Left ventricle myocardium superior (tissue), 1 donor: Measurements from ENCODE around the gene EML4. TPM values are rescaled to one million over a fixed set of nuclear protein-coding genes. Genes with fewer than 3 reads are reported as not detected.
"Not testable (repeated sequence)": the region's sequence is repeated elsewhere in the genome, so short reads cannot be mapped to it uniquely, and the experiment has no call there.

ENCODE experiments used
- ATAC-seq: fragments of 200-7000 bp; cut with Tn5 transposase; one replicate; pipeline ENCODE4 v1.9.1; 2020; ENCODE audit warnings: mild to moderate bottlenecking, moderate library complexity
- DNase-seq: peaks from one replicate; pipeline ENCODE4 v3.0.0-alpha.2; 2020
- intact Hi-C: fragments of 100-400 bp; cut with micrococcal nuclease; formaldehyde crosslinking; loops from one replicate; pipeline ENCODE4 v1.11.0; 2022
- long read RNA-seq: library from polyadenylated mRNA; unstranded; transcript quantifications from one replicate; pipeline ENCODE4 v2.0.0, GENCODE V29; 2021
- total RNA-seq: library from RNA; stranded (reverse); fragmentation: NEBNext Ultra II Directional; extraction: Animal tissue kit (Norgen Biotek cat#: 25700); gene quantifications from one replicate; pipeline ENCODE4 v1.2.1, GENCODE V29; 2021
- donor health status: DM: no; HTN: yes; CAD: no; lungs with severe emphysema.

EML4 gene, protein sequence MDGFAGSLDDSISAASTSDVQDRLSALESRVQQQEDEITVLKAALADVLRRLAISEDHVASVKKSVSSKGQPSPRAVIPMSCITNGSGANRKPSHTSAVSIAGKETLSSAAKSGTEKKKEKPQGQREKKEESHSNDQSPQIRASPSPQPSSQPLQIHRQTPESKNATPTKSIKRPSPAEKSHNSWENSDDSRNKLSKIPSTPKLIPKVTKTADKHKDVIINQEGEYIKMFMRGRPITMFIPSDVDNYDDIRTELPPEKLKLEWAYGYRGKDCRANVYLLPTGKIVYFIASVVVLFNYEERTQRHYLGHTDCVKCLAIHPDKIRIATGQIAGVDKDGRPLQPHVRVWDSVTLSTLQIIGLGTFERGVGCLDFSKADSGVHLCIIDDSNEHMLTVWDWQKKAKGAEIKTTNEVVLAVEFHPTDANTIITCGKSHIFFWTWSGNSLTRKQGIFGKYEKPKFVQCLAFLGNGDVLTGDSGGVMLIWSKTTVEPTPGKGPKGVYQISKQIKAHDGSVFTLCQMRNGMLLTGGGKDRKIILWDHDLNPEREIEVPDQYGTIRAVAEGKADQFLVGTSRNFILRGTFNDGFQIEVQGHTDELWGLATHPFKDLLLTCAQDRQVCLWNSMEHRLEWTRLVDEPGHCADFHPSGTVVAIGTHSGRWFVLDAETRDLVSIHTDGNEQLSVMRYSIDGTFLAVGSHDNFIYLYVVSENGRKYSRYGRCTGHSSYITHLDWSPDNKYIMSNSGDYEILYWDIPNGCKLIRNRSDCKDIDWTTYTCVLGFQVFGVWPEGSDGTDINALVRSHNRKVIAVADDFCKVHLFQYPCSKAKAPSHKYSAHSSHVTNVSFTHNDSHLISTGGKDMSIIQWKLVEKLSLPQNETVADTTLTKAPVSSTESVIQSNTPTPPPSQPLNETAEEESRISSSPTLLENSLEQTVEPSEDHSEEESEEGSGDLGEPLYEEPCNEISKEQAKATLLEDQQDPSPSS
- total RNA-seq, result 4.7 TPM
- long read RNA-seq, full-length matches to known transcripts, result 3 of 3 reads
- long read RNA-seq, partial matches to known transcripts, result 0 of 3 reads
- long read RNA-seq, other reads (novel, unspliced or antisense), result 0 of 3 reads

DNA sequence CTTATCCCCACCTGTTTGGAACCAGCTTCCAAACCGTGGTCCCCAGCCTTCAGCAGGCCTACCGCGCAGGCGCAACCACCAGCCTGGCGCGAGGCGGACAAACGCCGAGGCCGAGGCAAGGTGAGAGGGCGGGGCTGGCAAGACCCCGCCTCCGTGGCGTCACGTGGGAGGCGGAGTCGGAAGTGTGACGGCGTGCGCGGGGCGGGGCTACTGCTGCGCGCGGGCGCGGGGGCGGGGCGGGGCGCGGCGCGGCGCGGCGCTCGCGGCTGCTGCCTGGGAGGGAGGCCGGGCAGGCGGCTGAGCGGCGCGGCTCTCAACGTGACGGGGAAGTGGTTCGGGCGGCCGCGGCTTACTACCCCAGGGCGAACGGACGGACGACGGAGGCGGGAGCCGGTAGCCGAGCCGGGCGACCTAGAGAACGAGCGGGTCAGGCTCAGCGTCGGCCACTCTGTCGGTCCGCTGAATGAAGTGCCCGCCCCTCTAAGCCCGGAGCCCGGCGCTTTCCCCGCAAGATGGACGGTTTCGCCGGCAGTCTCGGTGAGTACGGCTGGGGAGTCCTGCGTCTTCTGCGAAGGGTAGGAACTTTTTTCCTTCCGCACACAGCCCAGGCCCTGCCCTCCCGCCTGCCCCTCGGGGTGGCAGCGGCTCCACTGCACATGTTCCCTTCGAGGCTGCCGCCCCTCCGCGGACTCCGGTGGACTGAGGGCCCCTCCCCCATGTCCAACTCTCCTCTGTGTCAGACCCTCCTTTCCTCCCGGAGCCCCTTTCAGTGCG, at the start of gene EML4:
TSS of gene EML4 (plus strand) at position 254 of the 774 bp plus-strand sequence. CDS start at position 513, 259 bp downstream.
- intact Hi-C loops, result no loop called here
- DNase-seq, result peak; percentile 96
- ATAC-seq, result peak; percentile 98

DNA sequence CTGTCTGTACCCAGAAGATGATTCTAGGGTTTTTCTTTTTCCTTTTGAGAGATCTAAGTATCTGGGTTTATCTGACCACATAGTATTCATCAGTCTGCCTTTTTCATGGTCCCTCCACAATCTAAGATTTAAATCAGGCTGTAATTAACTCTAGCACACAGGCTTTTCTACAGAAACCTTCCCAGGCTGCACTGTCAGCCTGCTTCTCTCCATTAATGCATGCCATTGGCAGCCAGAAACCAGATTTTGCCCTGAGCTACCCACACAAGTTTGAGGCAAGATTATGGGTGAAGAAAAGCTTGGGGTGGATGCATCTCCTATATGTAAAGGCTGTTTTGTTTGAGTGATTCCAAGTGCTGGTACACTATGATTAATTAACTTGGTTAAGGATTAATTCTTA, 45.7 kb upstream of the EML4 start:
- intact Hi-C loops, result no loop called here
- no peak for ATAC-seq
- DNase-seq, result no peak

DNA sequence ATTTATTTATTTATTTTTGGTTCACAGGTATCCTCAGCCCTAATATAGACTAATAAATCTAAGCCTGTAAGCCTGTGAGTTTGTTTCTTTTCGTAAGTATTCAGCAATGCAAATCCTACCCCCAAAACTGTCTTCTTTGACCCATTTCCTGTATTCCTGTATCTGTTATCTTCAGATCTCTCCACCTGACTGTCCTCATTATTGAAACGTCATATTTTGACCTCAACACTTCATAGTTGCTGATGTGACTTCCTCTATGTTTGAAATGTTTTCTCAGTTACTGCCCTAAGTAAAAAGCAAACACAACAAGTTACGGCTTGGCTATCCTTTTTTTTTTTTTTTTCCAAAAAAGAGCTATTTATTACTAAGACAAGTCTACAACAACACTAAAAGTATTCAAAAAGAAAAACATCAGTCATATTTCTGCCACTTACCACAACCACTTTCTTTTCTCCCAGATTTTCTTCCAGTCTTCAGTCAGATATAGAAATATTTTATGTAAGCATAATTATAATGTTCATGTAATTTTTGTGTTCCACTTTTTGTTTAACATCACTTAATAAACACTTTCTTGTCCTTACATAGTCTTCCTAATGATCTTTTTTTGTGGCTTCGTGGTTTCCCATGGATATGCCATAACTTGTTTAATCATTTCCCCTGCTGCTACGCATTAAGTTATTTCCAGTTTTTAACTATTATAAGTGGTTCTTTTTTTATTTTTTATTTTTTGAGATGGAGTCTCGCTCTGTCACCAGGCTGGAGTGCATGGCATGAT, 45.0 kb upstream of the EML4 start:
- DNase-seq (no peak), ATAC-seq (no peak)
- intact Hi-C loops, result no loop called here

DNA sequence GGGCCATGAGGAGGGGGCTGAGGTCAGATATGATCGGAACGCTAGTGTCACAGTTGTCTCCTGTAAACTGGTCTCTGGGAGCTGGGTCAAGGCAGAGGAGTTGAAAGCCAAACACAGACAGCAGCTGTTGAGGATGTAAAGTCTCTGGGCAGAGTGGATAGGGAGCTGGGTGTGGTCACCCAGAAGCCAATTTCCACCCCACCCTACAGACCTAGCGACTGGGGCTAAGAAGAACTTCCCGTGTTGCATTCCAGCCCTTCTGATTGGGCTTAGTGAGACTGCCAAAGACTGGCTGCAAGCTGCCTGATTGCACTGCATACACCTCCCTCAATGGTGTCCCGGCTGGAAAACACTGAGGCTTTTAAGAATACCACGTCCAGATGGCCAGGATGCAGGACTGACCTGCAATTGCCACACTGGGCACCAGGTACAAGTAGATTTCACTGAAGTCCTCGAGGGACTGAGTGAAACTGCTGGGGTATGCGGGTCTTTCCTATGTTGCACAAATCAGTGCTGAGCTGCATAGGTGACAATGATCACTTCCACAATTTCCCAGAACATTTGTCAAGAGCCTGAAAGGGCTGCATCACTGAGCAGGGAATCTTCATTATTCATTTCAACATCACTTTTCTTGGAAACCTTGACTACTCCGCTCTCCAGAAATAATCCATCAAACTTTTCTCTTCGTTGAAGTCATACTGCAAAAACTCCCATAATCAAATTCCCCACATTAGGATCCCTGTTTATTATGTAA, 43.1 kb upstream of the EML4 start:
- DNase-seq (no peak), ATAC-seq (peak; percentile 82)
- intact Hi-C loops, result no loop called here

DNA sequence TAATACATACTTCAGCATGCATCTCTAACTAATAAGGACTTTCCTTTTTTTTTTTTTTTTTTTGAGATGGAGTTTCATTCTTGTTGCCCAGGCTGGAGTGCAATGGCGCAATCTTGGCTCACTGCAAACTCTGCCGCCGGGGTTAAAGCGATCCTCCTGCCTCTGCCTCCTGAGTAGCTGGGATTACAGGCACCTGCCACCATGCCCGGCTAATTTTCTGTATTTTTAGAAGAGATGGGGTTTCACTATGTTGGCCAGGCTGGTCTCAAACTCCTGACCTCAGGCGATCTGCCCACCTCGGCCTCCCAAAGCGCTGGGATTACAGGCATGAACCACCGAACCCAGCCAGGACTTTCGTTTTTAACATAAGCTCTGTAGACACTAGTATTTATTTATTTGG, 42.3 kb upstream of the EML4 start:
- DNase-seq, intact Hi-C loops, ATAC-seq: not testable (repeated sequence)

DNA sequence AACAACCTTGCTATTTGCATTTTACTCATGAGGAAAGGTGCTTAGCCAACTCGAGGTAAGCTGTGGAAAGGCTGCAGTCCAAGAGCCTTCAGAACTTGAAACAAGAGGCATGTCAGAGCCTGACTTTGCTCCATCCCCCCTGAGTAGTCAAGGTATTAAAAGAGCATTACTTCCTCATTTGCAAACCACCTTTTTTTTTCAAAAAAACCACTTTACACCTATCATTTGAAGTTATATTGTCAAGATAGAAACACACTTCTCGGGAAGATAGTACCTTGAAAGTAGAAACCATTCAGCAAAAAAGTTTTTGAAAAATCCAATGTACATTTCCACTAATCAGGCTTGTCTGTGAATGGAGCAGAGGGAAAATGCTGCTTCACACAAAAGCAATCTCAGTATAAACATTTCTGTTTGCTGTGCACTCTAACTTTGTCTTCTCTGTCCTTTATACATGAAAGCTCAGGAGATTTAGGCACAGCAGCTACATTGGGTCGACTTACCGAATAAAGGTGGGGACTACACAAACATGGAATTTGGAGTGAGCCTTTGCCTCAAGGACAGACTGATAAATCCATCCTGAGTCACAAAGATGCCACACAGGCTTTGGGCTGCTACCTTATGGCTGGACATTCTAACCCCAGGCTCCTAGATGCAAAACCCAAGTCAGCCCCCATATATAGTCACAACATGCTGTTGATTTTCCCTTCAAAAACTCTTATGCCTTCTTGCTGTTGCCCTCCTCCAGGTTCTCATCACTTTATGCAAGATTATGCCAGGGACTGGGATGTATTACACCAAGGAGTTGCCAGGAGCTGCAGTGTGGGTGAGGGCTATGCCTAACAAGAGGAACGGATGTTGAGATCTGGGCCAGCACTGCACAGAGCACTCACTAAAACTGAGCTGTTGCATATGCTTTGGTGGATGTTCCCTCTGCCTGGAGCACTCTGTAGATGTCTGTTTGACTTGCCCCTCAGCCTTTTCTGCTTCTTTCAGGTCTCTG, 41.4 kb upstream of the EML4 start:
- DNase-seq (no peak), ATAC-seq (no peak)
- intact Hi-C loops, result no loop called here

DNA sequence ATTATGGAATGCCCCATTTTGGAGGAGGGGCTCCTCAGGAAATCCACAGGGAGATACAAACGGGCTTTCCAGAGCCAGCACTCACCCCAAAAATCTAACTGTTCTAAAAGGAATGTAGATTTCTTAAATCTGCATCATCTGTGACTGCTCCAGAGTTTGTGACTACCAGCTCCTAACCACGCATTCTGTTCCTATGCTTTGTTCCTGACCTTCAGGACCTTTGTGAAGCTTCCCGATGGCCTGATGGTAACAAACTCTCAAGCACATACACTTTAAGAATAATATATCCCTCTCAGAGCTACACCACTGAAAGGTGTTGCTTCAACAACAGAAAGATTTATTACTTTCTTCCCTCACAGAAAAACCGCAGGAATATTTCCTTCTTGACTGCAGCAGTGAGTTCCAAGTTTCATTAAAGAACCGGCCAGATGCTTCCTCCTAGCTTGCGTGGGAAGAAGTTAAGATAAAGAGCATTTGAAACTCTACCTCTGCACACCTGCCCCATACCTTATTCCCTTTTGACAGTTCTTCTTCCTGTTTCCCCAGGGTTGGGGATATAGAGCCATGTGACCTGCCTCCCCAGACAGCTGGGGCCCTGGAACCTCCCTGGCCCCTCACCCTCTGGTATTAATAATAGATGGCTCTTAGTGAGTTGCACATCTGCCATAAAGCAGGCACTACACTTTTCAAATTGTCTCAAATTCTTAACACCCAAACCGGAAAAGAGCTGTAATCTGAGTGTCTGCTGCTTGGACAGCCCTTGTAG, 40.2 kb upstream of the EML4 start:
- ATAC-seq (no peak), DNase-seq (no peak)
- intact Hi-C loops, result no loop called here

DNA sequence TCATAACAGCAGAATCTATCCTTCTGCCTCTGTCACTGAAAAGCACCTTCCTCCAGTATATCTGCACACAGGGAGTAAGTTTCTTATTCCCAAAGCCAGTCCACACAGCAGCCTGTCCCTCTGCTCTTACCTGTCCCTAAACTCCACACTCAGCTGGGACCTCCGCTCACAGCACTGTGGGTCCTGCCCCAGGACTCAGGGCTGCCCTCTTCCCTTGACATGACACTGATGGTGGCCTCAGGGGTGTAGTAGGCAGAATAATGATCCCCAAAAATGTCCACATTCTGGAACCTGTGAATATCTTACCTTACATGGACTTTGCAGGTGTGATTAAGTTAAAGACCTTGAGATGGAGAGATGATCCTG, 39.7 kb upstream of the EML4 start:
- intact Hi-C loops, result no loop called here
- ATAC-seq (no peak), DNase-seq (no peak)

DNA sequence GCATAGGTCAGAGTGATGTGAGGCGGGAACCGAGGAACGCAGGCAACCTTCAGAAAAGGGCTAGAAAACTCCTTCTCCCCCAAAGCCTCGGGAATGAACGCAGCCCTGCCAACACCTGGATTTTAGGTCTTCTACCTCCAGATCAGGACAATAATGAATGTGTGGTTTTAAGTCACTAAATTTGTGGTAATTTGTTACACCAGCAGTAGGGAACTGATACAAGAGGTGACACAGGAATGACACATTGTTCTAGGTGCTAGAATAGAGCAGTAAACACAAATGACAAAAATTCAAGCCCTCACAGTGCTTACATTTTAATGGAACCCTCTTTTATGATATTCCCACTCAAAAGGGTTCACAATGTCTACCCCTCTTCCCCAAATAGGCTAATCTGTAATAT, 39.2 kb upstream of the EML4 start:
- intact Hi-C loops, result no loop called here
- ATAC-seq (no peak), DNase-seq (no peak)

DNA sequence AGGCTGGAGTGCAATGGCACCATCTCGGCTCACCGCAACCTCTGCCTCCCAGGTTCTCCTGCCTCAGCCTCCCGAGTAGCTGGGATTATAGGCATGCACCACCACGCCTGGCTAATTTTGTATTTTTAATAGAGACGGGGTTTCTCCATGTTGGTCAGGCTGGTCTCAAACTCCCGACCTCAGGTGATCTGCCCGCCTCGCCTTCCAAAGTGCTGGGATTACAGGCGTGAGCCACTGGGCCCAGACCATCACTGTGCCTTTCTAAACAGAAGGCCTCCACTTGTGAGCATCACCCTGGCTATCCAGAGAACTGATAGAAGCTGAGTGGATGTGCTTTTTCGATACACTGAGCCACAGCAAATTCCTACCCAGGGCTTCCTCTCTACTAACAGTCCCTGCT, 38.3 kb upstream of the EML4 start:
- ATAC-seq, intact Hi-C loops, DNase-seq: not testable (repeated sequence)

DNA sequence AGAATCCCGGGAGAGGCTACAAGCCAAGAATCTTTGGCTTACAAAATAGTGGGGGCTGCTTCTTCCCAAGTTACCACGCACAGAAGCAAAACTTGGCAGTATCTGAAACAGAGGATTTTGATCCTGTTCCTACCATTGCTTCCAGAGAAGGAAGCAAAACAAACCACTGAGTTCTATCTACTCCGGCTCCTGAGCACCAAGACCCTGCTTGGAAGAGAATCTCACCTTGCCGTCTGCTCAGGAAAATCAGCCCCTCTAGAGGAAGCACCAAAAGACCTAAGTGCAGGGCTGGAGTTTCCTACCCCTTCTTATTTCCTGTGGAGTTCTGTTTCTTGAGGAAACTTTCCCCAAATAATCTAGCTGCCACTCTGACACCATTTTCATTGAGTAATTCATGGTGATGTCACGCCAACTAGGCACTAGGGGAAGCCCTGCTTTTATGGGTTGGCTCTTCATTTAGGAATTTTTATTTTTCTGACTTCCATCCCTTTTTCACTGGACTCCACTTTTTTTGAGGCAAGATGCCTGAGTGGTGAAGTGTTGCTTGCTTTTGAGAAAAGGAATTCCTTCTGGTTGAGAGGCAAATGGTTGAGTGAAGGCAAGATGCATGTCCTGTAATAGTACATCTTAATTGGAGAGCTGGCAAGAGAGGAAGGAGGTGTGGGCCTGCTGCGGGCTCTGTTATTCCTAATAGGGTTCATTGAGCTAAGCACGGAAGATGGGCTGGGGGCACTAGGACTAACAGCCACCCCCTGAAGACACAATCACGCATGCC, 36.8 kb upstream of the EML4 start:
- DNase-seq (no peak), ATAC-seq (peak; percentile 38)
- intact Hi-C loops, result no loop called here

DNA sequence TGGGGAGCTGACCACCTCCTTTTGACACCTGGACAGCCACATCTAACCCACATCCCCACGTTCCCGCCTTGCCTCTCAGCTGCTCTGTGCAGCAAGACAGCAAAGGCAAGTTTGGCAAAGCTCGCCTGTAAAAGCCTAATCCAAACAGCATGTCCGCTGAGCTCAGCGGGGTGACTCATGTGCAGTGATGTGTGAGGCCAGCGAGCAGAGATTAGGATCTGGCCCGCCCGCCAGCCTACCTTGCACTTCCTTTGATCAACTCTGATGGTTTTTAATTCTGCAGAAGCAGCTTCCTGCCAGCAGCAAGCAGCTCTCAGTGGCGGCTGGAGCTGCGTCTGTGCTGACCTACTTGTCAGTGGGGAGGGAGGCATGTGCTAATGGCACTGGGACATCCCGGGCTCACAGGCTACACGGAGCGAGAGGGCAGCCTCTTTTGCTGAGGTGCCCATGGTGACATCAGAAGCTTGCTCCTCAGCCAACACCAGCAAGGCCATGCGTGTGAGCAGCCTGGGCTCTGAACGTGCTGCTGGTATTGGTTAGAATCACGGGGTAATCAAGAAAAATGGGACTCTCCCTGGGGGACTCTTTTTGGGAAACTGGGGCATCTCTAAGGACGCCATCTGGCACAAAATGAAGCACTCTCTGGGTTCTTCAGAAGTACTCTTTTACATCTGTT, 36.0 kb upstream of the EML4 start:
- intact Hi-C loops, result no loop called here
- ATAC-seq (peak; percentile 90), DNase-seq (peak; percentile 78)

DNA sequence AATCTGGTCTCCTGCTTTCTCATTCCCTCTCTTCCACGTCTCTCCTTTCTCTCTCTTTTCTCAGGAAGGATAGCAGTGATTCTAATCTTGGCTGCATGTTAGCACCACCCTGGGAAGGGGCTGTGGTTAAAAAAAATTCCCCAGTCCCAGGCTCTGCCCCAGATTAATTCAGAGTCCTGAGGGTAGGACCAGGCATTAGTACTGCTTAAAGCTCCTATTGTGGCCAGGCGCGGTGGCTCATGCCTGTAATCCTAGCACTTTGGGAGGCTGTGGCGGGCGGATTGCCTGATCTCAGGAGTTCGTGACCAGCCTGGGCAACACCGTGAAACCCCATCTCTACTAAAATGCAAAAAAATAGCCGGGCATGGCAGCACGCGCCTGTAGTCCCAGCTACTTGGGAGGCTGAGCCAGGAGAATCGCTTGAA, 35.4 kb upstream of the EML4 start:
- ATAC-seq, result no peak
- DNase-seq, result no peak
- intact Hi-C loops, result no loop called here

DNA sequence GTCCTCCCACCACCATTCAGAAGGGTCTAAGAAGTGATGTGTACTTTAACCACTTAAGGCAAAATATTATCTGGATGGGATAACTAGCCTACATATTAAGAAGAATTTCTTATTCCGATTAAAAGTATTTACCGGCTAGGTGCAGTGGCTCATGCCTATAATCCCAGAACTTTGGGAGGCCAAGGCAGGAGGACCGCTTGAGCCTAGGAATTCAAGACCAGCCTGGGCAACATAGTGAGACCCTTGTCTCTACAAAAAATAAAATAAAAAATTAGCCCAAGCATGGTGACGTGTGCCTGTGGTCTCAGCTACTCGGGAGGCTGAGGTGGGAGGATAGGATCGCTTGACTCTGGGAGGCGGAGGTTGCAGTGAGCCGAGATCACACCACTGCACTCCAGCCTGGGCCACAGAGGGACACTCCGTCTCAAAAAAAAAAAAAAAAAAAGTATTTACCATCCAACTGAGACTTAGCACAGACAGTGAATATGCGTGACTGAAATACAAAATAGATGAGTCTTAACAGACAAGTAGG, 34.7 kb upstream of the EML4 start:
- DNase-seq, ATAC-seq, intact Hi-C loops: not testable (repeated sequence)
